ENCODE results near the gene PLCB1.

DNA sequence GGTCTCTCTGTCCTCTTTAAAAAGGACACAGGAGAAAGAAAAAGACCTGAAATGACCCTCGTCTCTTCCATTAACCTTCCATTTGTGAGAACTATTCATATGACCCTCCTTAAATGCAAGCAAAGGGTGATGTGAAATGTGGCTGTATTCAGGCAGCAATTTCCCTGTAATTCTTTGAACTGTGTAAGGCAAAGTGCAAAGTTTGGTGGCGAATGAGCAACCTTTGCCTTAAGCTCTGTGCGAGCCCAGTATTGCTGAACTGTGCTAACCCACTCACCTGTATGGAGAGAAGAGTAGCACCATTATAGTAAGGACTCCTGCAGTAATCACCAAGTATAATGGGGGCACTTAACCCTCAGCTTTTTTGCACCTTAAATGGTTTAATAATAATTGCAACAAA lies 223.4 kb downstream of the PLCB1 start:
- no peak for TF ChIP-seq GATA2 (IDR thresholded peaks at IDR 0.05; ENCODE audit: low read depth, low read length)
- no peak for TF ChIP-seq GATA3 (IDR thresholded peaks at IDR 0.05; ENCODE audit: low read depth, low read length)
